ENCODE data around the gene AOPEP. TPM values are rescaled to one million over a fixed set of nuclear protein-coding genes. Genes with fewer than 3 reads are reported as not detected.

Gene AOPEP
- total RNA-seq, 6 donors from 2014 or later: 55.4 to 410 (median 111) TPM

DNA sequence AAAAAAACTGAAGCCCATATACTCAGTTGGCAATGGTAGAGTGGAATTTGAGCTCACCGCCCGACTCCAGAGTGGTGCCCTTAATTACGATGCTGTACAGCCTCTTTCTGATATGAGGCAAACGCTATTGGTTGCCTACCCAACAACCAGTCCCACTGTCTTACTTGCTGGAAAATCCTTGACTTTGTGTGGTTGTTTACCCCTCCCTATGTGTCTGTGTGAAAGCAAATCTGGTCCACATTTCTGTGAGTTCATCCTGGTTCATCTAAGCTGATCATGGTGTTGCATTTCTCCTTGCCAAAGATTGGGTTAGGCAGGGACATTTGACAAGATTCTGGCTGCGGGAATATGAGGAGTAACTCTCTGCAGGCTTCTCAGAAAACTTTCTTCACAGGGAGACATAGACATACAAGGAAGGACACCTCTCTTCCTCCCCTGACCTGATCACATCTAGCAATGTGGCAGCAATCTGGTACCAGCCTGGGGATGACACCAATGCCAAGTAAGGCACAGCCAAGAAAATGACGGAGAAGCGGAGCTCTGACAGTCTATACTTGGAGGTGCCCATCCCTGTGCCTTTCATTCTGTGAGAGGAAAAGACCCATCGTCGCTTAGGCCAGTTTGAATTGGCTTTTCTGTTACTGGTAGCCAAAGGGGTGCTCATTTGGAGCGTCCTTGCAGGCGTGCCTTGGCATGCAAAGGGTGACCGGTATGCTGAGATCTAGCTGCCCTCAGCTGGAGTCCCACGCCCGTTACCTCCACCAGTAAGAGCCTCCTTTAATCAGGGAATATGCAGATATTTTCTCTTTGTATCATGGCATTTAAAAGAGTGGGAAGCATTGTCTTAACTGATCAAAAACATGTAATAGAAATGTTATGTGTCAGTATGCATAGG is 124.3 kb downstream of the AOPEP start:
- Histone ChIP-seq H3K4me1 (no peaks in the 10 kb centered on the region), H3K36me3 (no peaks in the 10 kb centered on the region), H3K27ac (no peak overlapping the region), H3K4me3 (no peak overlapping the region), H3K27me3 (no peaks in the 10 kb centered on the region), H3K9me3 (no peaks in the 10 kb centered on the region)
- 90 to 94% methylated on average over 14 of the region's 14 CpGs for WGBS, 2 donors
- TF ChIP-seq POLR2AphosphoS5 (IDR thresholded peaks at IDR 0.05) (no peak), POLR2A (IDR thresholded peaks at IDR 0.05) (no peak), EP300 (IDR thresholded peaks at IDR 0.05) (no peak)
- TF ChIP-seq, protein P1, sequence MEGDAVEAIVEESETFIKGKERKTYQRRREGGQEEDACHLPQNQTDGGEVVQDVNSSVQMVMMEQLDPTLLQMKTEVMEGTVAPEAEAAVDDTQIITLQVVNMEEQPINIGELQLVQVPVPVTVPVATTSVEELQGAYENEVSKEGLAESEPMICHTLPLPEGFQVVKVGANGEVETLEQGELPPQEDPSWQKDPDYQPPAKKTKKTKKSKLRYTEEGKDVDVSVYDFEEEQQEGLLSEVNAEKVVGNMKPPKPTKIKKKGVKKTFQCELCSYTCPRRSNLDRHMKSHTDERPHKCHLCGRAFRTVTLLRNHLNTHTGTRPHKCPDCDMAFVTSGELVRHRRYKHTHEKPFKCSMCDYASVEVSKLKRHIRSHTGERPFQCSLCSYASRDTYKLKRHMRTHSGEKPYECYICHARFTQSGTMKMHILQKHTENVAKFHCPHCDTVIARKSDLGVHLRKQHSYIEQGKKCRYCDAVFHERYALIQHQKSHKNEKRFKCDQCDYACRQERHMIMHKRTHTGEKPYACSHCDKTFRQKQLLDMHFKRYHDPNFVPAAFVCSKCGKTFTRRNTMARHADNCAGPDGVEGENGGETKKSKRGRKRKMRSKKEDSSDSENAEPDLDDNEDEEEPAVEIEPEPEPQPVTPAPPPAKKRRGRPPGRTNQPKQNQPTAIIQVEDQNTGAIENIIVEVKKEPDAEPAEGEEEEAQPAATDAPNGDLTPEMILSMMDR (IDR thresholded peaks at IDR 0.05): no peak
- ATAC-seq (ENCODE audit: low FRiP score in 2 of 2) (no peak), DNase-seq (no peak)

DNA sequence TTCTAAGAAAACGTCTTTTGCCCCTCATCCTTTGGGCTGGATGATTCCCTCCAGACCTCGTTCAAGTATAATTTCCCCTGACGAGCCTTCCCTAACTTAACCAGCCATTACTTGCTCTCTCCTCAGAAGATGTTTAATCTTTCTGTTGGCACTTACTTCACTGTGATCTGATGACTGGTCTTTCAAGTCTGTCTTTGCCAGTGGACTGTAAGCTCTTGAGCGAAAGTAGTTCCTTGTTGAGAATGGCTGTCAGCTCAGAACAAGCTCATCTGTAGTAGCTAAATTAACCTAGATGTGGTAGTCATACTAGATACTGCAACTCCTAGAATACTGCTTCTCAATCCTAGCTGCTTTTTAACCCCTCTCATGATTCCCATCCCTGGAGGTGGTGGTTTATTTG is 125.0 kb downstream of the AOPEP start:
- H3K36me3 ChIP-seq: no peaks in the 10 kb centered on the region
- ATAC-seq (ENCODE audit: low FRiP score in 2 of 2): no peak
- H3K27me3 ChIP-seq: no peaks in the 10 kb centered on the region
- 68 to 91% methylated on average over 4 of the region's 4 CpGs for WGBS, 2 donors
- no peak for TF ChIP-seq POLR2A (IDR thresholded peaks at IDR 0.05)
- TF ChIP-seq, protein P1 (IDR thresholded peaks at IDR 0.05): no peak
- TF ChIP-seq POLR2AphosphoS5 (IDR thresholded peaks at IDR 0.05): no peak
- no peak for TF ChIP-seq EP300 (IDR thresholded peaks at IDR 0.05)
- DNase-seq: no peak
- no peaks in the 10 kb centered on the region for H3K9me3 ChIP-seq
- H3K4me3 ChIP-seq: no peak overlapping the region
- H3K27ac ChIP-seq: no peak overlapping the region
- no peaks in the 10 kb centered on the region for H3K4me1 ChIP-seq

DNA sequence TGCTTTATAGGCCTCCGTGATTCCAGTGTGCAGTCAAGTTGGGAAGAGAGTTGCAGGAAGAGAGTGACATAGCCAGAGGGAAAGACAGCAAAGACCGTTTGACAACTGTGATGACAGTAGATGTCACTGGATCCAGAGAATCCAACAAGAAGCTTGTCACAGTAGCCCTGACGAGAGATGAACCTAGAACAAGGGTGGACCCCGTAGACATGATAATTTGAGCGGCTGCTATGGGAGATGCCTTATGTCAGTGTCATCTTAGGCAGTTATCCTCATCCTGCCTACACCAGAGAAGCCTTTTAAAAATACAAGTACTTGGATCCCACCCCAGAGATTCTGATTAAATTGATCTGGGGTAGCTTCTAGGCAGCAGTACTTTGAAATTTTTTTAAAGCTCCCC is 125.4 kb downstream of the AOPEP start:
- H3K36me3 ChIP-seq: no peaks in the 10 kb centered on the region
- 93 to 98% methylated on average over 5 of the region's 5 CpGs for WGBS, 2 donors
- H3K27ac ChIP-seq: no peak overlapping the region
- ATAC-seq (ENCODE audit: low FRiP score in 2 of 2): no peak
- H3K4me3 ChIP-seq: no peak overlapping the region
- H3K9me3 ChIP-seq: no peaks in the 10 kb centered on the region
- no peak for TF ChIP-seq POLR2A (IDR thresholded peaks at IDR 0.05)
- TF ChIP-seq EP300 (IDR thresholded peaks at IDR 0.05): no peak
- TF ChIP-seq, protein P1 (IDR thresholded peaks at IDR 0.05): no peak
- no peak for TF ChIP-seq POLR2AphosphoS5 (IDR thresholded peaks at IDR 0.05)
- no peak for DNase-seq
- no peaks in the 10 kb centered on the region for H3K27me3 ChIP-seq
- no peaks in the 10 kb centered on the region for H3K4me1 ChIP-seq

DNA sequence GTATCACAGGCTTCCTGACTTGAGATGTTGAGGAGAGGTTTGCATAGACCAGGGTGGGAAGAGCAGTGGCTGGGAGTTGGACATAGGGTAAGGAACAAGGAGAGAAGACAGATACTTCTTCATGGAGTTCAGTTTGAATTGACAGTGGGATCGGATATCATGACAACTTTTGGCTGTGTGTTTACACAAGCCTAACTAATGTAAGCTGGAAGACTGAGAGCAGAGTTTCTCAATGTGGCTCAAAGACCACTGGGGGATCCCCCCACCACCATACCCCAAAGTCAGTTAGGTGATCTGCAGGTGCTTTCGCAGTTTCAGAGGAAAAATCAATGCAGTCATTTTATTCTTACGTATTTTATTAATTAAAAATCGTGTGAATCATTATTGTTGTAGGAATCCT is 125.9 kb downstream of the AOPEP start:
- Histone ChIP-seq H3K27me3 (no peaks in the 10 kb centered on the region), H3K27ac (no peak overlapping the region), H3K9me3 (no peaks in the 10 kb centered on the region), H3K4me1 (no peaks in the 10 kb centered on the region), H3K36me3 (no peaks in the 10 kb centered on the region), H3K4me3 (no peak overlapping the region)
- DNase-seq (no peak), ATAC-seq (ENCODE audit: low FRiP score in 2 of 2) (no peak)
- TF ChIP-seq POLR2A (IDR thresholded peaks at IDR 0.05) (no peak), EP300 (IDR thresholded peaks at IDR 0.05) (no peak), POLR2AphosphoS5 (IDR thresholded peaks at IDR 0.05) (no peak)
- TF ChIP-seq, protein P1 (IDR thresholded peaks at IDR 0.05): no peak
- 92 to 94% methylated on average over 4 of the region's 4 CpGs for WGBS, 2 donors

GRCh38 chr9:94853887-94854286 is 127.4 kb downstream of the AOPEP start:
- WGBS, 2 donors: 82 to 85% methylated on average over 3 of the region's 3 CpGs

More at GRCh38 chr9:94853887-94854286, 127.4 kb downstream of the AOPEP start:
- DNase-seq (no peak), ATAC-seq (ENCODE audit: low FRiP score in 2 of 2) (no peak)
- H3K4me1 ChIP-seq: no peaks in the 10 kb centered on the region
- TF ChIP-seq, protein P1 (IDR thresholded peaks at IDR 0.05): no peak
- TF ChIP-seq POLR2A (IDR thresholded peaks at IDR 0.05): no peak
- no peak for TF ChIP-seq EP300 (IDR thresholded peaks at IDR 0.05)
- TF ChIP-seq POLR2AphosphoS5 (IDR thresholded peaks at IDR 0.05): no peak
- no peaks in the 10 kb centered on the region for H3K27me3 ChIP-seq
- H3K4me3 ChIP-seq: no peak overlapping the region
- H3K27ac ChIP-seq: no peak overlapping the region
- H3K9me3 ChIP-seq: no peaks in the 10 kb centered on the region
- H3K36me3 ChIP-seq: no peaks in the 10 kb centered on the region

All from upper lobe of left lung (tissue), 6 donors.